Adipose tissue (tissue), 3 donors: ENCODE data around the gene H6PD. TPM values are rescaled to one million over a fixed set of nuclear protein-coding genes. Genes with fewer than 3 reads are reported as not detected.

Experiments used
- H3K27ac ChIP-seq: one replicate; pipeline ENCODE4 v1.5.1; 2013; ENCODE audit warnings: low read depth, low read length
- WGBS, 3 donors: extraction: QIAGEN DNeasy Blood & Tissue Kit; methylation state at CpG; one replicate each; pipeline ENCODE4 v1.1.7; 2013; 5-methylcytosine and 5-hydroxymethylcytosine counted together
- polyA plus RNA-seq, 3 donors: library from polyadenylated mRNA; stranded (reverse); fragments of 200-250 nt; gene quantifications; one replicate each; pipeline ENCODE4 v1.2.3, GENCODE V29; 2013
- donor health status: healthy with polysubstance abuse.
- donor health status: Bipolar disorder and iron deficiency.
- donor health status: healthy.

H6PD gene
- polyA plus RNA-seq, 3 donors, result 12.5 to 28.0 (median 19.3) TPM

DNA sequence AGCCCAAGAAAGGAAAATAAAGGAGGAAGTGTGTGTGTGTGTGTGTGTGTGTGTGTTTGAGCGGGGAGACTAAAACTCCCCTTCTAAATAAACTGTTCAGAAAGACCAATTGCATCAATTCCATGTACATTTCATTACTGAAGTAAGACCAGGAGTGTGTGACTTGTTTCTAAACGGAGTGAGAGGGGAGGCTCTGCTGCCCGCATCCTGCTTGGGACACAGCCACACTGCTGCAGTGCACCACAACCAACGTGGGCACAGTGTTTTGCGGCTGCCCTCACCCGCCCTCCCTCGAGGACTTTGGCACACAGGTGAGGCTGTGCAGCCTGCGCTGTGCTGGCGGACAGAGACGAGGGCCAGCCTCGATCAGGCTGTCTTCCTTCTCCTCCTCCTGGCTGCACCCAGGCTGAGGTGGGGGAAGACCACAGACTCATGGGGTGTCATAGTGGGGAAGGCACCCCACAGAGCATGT lies 31.0 kb upstream of the H6PD start:
- 46 to 54% (median 48%) methylated on average over 10 to 11 of the region's 11 CpGs for WGBS, 3 donors

DNA sequence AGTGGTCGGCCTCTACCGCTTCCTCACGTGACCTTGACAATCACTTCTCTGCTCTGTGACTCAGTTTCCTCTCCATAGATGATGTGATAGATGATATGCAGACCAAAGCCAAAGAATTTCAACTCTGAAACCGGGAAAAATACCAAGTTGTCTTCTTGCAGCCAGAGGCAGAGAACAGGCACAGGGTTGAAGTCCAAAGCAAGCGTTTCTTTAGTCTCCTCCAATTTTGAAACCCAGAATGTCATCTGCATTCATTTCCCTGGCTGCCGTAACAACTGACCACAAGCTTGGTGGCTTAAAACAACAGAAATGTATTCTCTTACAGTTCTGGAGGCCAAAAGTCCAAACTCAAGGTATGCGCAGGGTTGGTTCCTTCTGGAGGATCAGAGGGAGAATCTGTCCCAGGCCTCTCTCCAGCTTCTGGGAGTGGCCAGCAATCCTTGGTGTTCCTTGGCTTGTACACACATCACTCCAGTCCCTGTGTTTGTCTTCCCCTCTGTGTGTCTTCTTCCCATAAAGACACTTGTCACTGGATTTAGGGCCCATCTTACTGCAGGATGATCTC lies 30.3 kb upstream of the H6PD start:
- H3K27ac ChIP-seq, result no peak overlapping the region
- 81 to 88% (median 83%) methylated on average over 7 of the region's 7 CpGs for WGBS, 3 donors

More for the DNA sequence above, 31.0 kb upstream of the H6PD start:
- H3K27ac ChIP-seq, result no peak overlapping the region

DNA sequence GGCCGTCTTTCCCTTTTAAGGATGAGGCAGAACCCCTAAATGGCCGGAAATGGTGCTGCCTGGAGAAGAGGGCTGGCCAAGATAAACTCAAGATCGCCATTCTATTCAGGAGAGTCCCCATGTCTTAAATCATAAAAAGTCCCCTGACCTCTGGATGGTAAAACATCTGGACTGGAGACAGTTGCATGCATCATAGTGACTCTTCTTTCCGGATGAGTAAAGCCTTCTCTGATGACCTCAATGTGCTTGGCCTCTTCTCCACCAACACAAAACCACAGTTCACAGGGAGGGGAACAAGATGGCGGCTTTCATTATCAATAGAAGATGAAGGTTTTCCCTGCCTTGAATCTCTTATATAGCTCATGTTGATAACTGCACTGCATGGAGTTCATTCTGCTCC lies 27.5 kb upstream of the H6PD start:
- no peak overlapping the region for H3K27ac ChIP-seq
- WGBS, 3 donors, result 74 to 85% (median 78%) methylated on average over 5 of the region's 5 CpGs

DNA sequence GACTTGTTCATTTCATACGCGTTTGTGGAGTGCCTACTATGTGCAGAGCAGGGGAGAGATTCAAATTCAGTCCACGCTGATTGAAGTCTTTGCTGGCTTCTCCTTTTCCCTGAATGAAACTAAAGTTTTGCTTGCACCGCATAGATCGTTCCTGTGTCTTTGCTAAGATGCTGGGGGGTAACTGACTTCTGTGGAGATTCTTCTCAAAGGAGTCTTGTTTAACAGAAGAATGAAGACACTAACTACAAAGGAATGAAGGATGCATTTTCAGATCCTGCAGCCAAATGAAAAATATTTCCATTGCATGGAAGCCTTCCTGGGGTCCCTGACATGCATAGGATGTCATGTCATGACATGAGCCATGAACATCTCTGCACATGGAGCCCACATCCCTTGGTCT lies 26.9 kb upstream of the H6PD start:
- no peak overlapping the region for H3K27ac ChIP-seq
- WGBS, 3 donors, result 81 to 96% (median 92%) methylated on average over 5 of the region's 5 CpGs

DNA sequence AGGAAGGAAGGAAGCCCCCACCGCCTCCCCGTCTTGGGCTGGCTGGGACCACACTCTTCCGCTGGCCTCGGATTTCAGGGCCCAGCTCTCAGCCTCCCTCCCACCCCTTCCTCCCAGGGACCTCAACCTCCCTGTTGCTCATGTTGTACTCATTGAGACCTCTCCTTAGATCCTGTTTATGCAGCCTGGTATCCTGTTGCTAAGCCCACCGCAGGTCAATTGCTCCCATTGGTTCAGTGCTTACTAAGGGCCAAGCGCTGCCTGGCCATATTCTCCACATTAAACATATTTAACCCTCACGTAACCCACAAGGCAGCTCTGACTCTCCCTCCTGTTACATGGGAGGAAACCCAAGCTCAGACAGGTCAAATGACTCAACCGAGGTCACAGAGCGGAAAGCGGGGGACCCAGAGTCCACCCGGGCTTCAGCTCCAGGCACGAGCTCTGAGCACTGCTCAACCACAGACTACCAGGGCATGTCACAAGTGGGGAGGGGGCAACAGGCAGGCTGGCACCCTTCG lies 23.2 kb upstream of the H6PD start:
- 62 to 84% (median 66%) methylated on average over 13 of the region's 13 CpGs for WGBS, 3 donors
- H3K27ac ChIP-seq, result no peak overlapping the region

DNA sequence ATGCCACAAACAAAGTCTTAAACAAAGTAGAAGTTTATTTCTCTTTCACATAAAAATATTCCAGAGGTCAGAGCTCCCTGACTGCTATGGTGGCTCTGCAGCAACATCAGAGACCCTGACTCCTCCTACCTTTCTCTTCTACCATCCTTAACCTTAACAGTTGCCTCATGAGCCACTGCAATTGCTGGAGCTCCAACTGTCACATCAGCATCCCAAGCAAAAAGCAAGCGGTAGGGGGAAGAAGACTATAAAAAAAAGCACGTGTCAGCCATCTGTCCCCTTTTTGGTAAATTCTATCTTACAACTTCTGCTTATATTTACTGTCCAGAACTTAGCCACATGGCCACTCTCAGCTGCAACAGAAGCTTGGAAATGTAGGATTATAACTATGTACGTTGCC lies 21.8 kb upstream of the H6PD start:
- no peak overlapping the region for H3K27ac ChIP-seq
- WGBS, 3 donors, result 72 to 88% (median 77%) methylated on average over 3 of the region's 3 CpGs

DNA sequence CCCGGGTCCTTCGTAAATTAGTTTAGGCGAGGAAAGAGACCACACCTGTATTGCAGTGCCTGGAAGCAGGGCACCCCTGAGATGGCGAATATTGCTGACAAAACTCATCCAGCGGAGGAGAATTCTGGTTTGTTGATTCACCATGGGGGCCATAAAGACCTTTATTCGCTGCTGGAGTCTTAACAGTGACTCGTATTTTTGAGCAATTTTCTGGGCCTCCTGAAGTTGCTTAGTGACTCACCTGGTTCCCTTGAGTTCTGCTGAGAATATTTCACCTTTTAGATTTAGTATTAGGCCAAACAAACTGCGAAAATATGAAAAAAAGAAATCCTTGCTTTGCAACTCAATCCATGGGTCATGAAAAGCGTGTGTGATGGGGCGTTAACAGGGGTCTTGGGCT lies 20.6 kb upstream of the H6PD start:
- WGBS, 3 donors, result 86 to 91% (median 89%) methylated on average over 10 of the region's 10 CpGs
- no peak overlapping the region for H3K27ac ChIP-seq

DNA sequence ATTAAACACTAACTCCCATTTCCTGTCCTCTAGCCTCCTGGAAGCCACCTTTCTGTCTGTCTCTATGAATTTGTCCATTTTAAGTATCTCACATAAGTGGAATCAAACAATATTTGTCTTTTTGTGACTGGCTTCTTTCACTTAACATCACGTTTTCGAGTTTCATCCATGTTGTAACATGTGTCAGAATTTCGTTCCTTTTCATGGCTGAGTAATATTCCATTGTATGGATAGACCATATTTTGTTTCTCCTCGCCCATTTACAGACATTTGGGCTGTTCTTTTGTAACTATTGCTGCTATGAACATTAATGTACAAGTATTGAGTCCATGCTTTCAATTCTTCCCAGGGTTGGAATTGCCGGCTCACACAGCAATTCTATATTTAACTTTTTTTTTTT lies 15.7 kb upstream of the H6PD start:
- WGBS, 3 donors, result 56 to 71% (median 67%) methylated on average over 5 of the region's 5 CpGs
- no peak overlapping the region for H3K27ac ChIP-seq

DNA sequence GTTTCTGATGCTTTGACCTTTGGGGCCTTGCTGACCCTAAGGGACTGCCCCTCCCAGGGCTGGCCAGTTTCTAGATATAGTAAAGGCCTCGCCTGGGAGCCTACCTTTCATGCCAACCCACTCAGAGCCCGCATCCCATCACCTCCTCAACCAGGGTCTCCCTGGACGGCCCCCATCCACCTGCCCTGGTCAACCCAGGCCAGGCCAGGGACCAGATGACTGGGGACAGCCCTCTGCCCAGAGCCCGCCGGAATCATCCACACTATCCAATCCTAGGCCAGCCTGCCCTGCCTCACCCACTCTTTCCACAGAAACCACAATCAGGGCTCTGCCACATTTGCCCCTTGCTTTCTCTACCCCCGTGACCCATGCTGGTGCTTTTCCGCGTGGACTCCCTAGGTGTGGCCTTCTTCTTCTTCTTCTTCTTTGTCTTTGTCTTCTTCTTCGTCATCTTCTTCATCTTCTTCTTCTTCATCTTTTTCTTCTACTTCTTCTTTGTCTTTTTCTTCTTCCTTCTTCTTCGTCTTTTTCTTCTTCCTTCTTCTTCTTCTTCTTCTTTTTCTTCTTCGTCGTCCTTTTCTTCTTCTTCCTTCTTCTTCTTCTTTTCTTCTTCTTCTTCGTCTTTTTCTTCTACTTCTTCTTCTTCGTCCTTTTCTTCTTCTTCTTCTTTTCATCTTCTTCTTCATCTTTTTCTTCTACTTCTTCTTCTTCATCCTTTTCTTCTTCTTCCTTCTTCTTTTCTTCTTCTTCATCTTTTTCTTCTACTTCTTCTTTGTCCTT lies 11.5 kb upstream of the H6PD start:
- 82 to 86% (median 84%) methylated on average over 14 of the region's 14 CpGs for WGBS, 3 donors
- H3K27ac ChIP-seq, result no peak overlapping the region

DNA sequence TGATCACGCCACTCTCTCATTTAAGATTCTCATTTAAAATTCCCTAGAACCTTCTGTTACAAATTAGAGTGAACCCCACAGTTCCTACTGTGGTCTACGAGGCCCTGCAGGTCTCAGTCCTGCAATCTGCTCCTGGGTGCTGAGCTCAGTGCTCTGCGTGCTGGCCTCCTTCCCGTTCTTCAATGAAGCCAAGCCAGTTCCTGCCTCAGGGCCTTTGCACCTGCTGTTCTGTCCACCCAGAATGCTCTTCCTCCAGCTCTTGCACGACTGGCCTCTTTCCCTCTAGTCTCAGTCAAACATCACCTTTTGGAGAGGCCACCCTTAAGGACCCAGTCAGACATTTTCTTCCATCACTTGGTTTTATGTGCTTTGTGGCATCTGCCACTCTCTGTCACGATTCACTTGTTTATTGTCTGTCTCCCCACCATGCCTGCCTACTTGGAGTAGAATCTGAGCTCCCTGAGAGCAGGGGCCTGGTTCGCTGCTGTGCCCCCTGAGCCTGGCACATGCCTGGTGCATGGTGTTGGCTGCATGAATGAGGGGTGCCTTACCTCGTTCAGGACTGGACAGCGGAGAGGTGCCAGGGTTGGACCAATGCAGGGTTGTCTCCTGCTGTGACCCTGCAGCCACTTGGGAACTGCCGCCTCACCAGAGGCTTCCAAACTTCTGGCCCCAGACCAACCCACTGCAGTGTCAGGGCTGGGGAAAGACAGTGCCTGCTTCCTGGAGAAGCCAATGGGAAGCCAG lies 9.7 kb upstream of the H6PD start:
- 87 to 92% (median 90%) methylated on average over 10 of the region's 10 CpGs for WGBS, 3 donors
- no peak overlapping the region for H3K27ac ChIP-seq

DNA sequence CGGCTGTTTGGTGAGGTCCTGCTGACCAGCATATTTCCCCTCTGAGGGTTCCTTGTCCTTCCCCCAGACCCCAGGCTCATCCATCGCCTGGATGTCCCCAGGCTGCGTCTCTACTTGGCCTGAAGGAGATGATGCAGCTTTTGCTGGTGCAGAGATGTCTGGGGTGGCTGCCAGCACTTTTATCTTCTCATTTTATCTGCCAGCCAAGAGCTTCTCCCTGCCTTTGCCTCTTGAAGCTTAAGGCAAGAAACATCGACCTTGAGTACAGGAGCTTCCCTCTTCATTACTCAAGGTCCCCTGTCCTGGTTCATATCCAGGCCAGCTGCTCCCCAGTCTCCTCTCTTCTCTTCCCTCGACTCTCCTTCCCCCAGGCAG lies 9.2 kb upstream of the H6PD start:
- 51 to 69% (median 58%) methylated on average over 5 of the region's 5 CpGs for WGBS, 3 donors
- no peak overlapping the region for H3K27ac ChIP-seq

DNA sequence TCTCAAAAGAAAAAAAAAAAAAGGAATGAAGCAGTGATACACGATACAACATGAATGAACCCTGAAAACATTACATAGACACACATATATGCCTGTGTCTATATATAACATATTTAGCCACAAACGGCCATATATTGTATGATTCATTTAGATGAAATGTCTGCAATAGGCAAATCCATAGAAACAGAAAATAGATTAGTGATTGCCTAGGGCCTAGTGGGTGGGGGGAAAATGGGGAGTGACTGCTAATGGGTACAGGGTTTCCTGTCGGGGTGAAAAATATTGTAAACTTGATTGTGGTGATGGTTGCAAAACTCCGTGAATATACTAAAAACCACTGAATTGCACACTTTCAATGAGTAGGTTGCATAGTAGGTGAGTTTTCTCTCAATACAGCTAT lies 6.0 kb upstream of the H6PD start:
- 60 to 78% (median 62%) methylated on average over 4 of the region's 4 CpGs for WGBS, 3 donors
- no peak overlapping the region for H3K27ac ChIP-seq

DNA sequence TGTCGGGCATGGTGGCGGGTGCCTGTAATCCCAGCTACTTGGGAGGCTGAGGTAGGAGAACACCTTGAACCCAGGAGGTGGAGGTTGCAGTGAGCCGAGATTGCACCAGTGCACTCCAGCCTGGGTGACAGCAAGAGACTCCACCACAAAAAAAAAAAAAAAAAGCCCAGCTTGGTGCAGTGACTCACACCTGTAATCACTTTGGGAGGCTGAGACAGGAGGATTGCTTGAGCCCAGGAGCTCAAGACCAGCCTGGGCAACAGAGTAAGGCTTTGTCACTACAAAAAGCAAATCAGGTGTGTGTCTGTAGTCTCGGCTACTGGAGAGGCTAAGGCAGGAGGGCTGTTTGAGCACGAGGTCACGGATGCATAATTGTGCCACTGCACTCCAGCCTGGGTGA lies 5.0 kb upstream of the H6PD start:
- no peak overlapping the region for H3K27ac ChIP-seq
- WGBS, 3 donors, result 84 to 89% (median 87%) methylated on average over 6 of the region's 6 CpGs

DNA sequence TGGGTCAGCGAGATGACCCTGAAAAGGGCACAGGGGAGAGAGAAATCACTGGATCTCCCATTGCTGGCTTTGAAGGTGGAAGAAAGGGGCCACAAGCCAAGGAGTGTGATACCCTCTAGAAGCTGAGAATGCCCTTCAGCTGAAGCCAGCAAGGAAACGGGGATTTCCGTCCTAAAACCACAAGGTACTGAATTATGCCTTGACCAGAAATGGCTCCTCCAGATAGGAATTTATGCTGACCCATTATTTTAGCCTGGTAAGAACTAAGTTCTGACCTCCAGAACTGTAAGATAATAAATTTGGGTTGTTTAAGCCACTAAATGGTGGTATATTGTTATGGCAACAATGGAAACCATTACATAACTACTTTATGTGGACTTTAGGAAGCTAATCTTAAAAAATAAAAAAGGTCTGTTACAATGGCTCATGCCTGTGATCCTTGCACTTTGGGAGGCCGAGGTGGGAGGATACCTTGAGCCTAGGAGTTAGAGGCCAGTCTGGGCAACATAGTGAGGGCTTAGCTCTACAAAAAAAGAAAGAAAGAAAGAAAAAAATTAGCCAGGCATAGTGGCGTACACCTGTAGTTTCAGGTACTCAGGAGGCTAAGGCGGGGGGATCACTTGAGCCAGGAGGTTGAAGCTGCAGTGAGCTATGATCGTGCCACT lies 3.6 kb upstream of the H6PD start:
- WGBS, 3 donors, result 83 to 91% (median 85%) methylated on average over 7 of the region's 7 CpGs
- no peak overlapping the region for H3K27ac ChIP-seq

DNA sequence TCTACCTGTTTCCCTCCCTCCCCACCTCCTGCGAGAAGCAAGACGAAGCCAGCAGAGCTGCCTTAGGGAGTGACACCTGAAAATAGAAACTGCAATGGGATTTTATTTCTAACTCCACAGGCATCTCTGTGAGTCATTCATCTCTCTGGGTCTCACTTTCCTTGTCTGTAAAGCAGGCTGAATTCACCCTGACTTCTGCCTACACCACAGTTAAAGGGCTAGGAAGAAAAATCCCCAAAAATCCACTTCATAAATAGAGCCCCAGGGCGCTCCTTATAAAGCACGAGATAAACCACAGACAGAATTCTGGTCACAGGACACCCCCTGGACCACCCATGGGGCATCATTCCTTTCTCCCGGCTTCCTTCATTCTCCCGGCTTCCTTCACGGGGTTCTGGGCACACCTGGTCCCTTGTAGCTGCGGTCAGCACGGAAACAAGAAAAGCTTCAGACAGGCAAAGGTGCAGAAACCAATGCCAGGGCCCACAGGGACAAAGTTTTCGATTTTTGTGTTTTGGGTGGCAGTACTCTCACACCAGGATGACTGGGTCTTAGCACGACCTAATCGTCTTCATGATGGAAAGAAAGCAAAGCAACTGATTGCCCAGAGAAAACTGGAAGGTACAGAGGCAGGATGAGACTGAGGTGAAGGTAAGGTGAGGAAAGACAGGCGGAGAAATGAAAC lies 2.8 kb upstream of the H6PD start:
- H3K27ac ChIP-seq, result no peak overlapping the region

DNA sequence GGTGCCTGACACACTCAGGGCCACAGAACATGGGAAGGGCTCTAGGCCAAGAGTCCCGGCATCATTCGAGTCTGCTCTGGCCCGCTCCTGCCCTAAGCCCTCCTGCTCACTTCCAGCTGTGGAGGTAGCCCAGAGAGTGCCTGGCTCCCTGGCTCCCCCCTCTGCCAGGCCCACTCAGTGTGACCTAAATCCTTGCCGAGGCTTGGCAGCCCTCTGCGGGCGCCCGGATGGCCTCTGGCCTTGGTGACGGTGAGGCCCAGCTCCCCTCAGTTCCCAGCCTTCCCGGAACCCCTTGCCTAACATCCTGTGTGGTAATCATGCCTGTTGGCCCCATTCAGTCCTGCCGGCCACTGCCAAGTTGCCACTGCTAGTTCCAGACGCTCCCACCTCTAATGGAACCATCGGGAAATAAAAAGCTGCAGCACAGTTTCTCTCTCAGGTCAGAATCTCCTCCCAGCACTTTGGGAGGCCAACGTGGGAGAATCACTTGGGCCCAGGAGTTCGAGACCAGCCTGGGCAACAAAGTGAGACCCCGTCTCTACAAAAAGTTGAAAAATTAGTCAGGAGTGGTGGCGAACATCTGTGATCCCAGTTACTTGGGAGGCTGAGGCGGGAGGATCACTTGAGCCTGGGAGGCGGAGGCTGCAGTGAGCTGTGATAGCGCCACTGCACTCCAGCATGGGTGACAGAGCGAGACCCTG lies 1.2 kb upstream of the H6PD start:
- WGBS, 3 donors, result 35 to 54% (median 38%) methylated on average over 20 of the region's 20 CpGs
- peak overlapping the region; percentile 14 for H3K27ac ChIP-seq

More for the DNA sequence above, 2.8 kb upstream of the H6PD start:
- 74 to 79% (median 77%) methylated on average over 13 of the region's 13 CpGs for WGBS, 3 donors

DNA sequence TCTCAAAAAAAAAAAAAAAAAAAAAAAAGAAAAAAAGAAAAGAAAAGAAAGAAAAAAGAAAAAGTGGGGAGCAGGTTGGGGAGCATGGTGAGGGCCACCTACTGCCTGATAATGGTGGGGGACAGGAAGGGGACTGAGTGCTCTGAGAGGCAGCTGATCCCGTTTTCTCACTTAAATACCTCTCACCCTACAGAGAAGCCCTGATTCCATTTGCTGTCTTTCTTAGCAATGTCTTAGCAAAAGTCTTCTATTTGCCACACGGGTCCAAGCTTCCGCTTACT lies 692 bp upstream of the H6PD start:
- 21 to 49% (median 28%) methylated on average over 3 of the region's 3 CpGs for WGBS, 3 donors
- peak overlapping the region; percentile 99 for H3K27ac ChIP-seq

DNA sequence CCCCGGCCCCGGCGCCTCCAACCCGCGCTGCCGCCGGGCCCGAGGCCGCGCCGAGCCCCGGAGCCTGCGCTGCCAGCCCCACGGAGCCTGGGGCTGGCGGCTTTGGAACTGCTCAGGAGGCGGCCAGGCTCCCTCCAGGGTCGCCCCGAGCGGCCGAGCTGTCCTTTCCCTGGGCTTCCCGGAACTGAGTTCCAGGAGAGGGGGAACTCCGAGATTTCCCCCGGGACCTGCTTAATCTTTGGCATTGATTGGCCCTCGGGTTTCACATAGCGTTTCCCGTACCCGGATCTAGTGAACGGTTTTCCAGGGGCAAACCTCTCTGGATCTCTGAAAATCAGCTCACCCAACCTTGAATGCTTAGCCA lies 504 bp downstream of the H6PD start:
- WGBS, 3 donors, result 0% methylated on average over 25 to 28 of the region's 28 CpGs
- H3K27ac ChIP-seq, result peak overlapping the region; percentile 99
